H9 (cell line): ENCODE data around the gene VAMP8. TPM values are rescaled to one million over a fixed set of nuclear protein-coding genes. Genes with fewer than 3 reads are reported as not detected.
"Not testable (repeated sequence)": the region's sequence is repeated elsewhere in the genome, so short reads cannot be mapped to it uniquely, and the experiment has no call there.

ENCODE experiments used
- DNase-seq: peaks from one replicate; pipeline ENCODE4 v3.0.0-alpha.2; 2017
- H2AFZ ChIP-seq: one replicate; pipeline ENCODE4 v1.6.1; 2013; ENCODE audit warnings: mild to moderate bottlenecking, low read length, control low read depth, moderate library complexity
- H2AK5ac ChIP-seq: 2 replicates; pipeline ENCODE4 v1.6.1; 2013; ENCODE audit warnings: low read length, control low read depth, mixed read lengths; ENCODE audit not compliant: insufficient read length
- H2BK120ac ChIP-seq: one replicate; pipeline ENCODE4 v1.6.1; 2013; ENCODE audit warnings: low read depth, mild to moderate bottlenecking, low read length, control low read depth, inconsistent platforms; ENCODE audit not compliant: poor library complexity, severe bottlenecking
- H2BK12ac ChIP-seq: 2 replicates; pipeline ENCODE4 v1.6.1; 2013; ENCODE audit warnings: low read length, control low read depth, mixed read lengths, low read depth; ENCODE audit not compliant: insufficient read length
- H2BK15ac ChIP-seq: 2 replicates; pipeline ENCODE4 v1.6.1; 2013; ENCODE audit warnings: low read depth, low read length, control low read depth
- H2BK20ac ChIP-seq: one replicate; pipeline ENCODE4 v1.6.1; 2013; ENCODE audit warnings: low read depth, mild to moderate bottlenecking, low read length, control low read depth, inconsistent platforms; ENCODE audit not compliant: poor library complexity, severe bottlenecking
- H2BK5ac ChIP-seq: 2 replicates; pipeline ENCODE4 v1.6.1; 2013; ENCODE audit warnings: low read length, control low read depth, mixed read lengths; ENCODE audit not compliant: insufficient read length
- H3K14ac ChIP-seq: 2 replicates; pipeline ENCODE4 v1.6.1; 2013; ENCODE audit warnings: low read length, control low read depth; ENCODE audit not compliant: insufficient read depth
- H3K18ac ChIP-seq: 2 replicates; pipeline ENCODE4 v1.6.1; 2013; ENCODE audit warnings: low read depth, mild to moderate bottlenecking, mixed read lengths, low read length, control low read depth; ENCODE audit not compliant: insufficient read length
- H3K23ac ChIP-seq: 2 replicates; pipeline ENCODE4 v1.6.1; 2013; ENCODE audit warnings: low read length, control low read depth, mixed read lengths, low read depth; ENCODE audit not compliant: insufficient read length
- H3K23me2 ChIP-seq: 2 replicates; pipeline ENCODE4 v1.6.1; 2013; ENCODE audit warnings: low read depth, mild to moderate bottlenecking, mixed read lengths, low read length, control low read depth; ENCODE audit not compliant: insufficient read length, poor library complexity, severe bottlenecking
- H3K27ac ChIP-seq: 2 replicates; pipeline ENCODE4 v1.5.1; 2013; ENCODE audit warnings: low read length, control low read depth, mixed read lengths, low read depth; ENCODE audit not compliant: insufficient read length
- H3K27me3 ChIP-seq: 2 replicates; pipeline ENCODE4 v1.6.1; 2013; ENCODE audit warnings: low read length, control low read depth, inconsistent platforms; ENCODE audit not compliant: insufficient read depth
- H3K4ac ChIP-seq: 2 replicates; pipeline ENCODE4 v1.6.1; 2013; ENCODE audit warnings: low read depth, mild to moderate bottlenecking, control low read depth, inconsistent platforms, low read length, moderate library complexity
- H3K4me1 ChIP-seq: 2 replicates; pipeline ENCODE4 v1.6.1; 2013; ENCODE audit warnings: low read length, control low read depth, inconsistent platforms; ENCODE audit not compliant: insufficient read depth
- H3K4me2 ChIP-seq: 2 replicates; pipeline ENCODE4 v1.6.1; 2013; ENCODE audit warnings: low read length, control low read depth, mixed read lengths; ENCODE audit not compliant: insufficient read length, insufficient read depth
- H3K56ac ChIP-seq: 2 replicates; pipeline ENCODE4 v1.6.1; 2013; ENCODE audit warnings: low read depth, mild to moderate bottlenecking, mixed read lengths, low read length, control low read depth; ENCODE audit not compliant: insufficient read length
- H3K79me1 ChIP-seq: 2 replicates; pipeline ENCODE4 v1.6.1; 2013; ENCODE audit warnings: low read depth, mild to moderate bottlenecking, moderate library complexity, low read length, control low read depth, inconsistent platforms; ENCODE audit not compliant: insufficient read depth, poor library complexity, severe bottlenecking
- H3K79me2 ChIP-seq: 2 replicates; pipeline ENCODE4 v1.6.1; 2013; ENCODE audit warnings: low read length, control low read depth, inconsistent platforms; ENCODE audit not compliant: insufficient read depth
- H3K9ac ChIP-seq: 2 replicates; pipeline ENCODE4 v1.6.1; 2013; ENCODE audit warnings: low read length, control low read depth, mixed read lengths; ENCODE audit not compliant: insufficient read length; ENCODE audit errors: extremely low read depth
- H3K9me3 ChIP-seq: one replicate; pipeline ENCODE4 v1.6.1; 2013; ENCODE audit warnings: low read depth, low read length, inconsistent platforms; ENCODE audit not compliant: control insufficient read depth
- H3T11ph ChIP-seq: one replicate; pipeline ENCODE4 v1.6.1; 2013; ENCODE audit warnings: mild to moderate bottlenecking, low read length, control low read depth, inconsistent platforms
- H4K20me1 ChIP-seq: one replicate; pipeline ENCODE4 v1.6.1; 2013; ENCODE audit not compliant: control insufficient read depth, insufficient read length, insufficient read depth
- H4K5ac ChIP-seq: 2 replicates; pipeline ENCODE4 v1.6.1; 2013; ENCODE audit warnings: low read depth, mild to moderate bottlenecking, mixed read lengths, low read length, control low read depth; ENCODE audit not compliant: insufficient read length
- H4K8ac ChIP-seq: replicated peaks from 2 replicates; pipeline ENCODE4 v1.6.1; 2013; ENCODE audit warnings: low read length, control low read depth, mixed read lengths, low read depth; ENCODE audit not compliant: insufficient read length
- H4K91ac ChIP-seq: 2 replicates; pipeline ENCODE4 v1.6.1; 2013; ENCODE audit warnings: low read depth, mild to moderate bottlenecking, moderate library complexity, mixed read lengths, low read length, control low read depth; ENCODE audit not compliant: insufficient read length
- H3K27ac Mint-ChIP-seq, 3 experiments: 2 replicates in 2 of 3; 3 replicates in 1 of 3; pipeline ENCODE4 v1.8.0; 2020 to 2021; ENCODE audit warnings: mixed read lengths in 3 of 3, mild to moderate bottlenecking in 1 of 3, moderate library complexity in 1 of 3
- H3K27me3 Mint-ChIP-seq: 2 replicates; pipeline ENCODE4 v1.8.0; 2021; ENCODE audit warnings: low read depth, mild to moderate bottlenecking, moderate library complexity, mixed read lengths
- H3K36me3 Mint-ChIP-seq, 3 experiments: 2 replicates in 2 of 3; 3 replicates in 1 of 3; pipeline ENCODE4 v1.8.0; 2020 to 2021; ENCODE audit warnings: low read depth in 3 of 3, mixed read lengths in 3 of 3; ENCODE audit not compliant: insufficient read depth in 1 of 3
- H3K4me1 Mint-ChIP-seq, 2 experiments: 2 replicates each; pipeline ENCODE4 v1.8.0; 2020; ENCODE audit warnings: mixed read lengths in 2 of 2
- H3K4me3 Mint-ChIP-seq, 2 experiments: 2 replicates in 1 of 2; 3 replicates in 1 of 2; pipeline ENCODE4 v1.8.0; 2020 to 2021; ENCODE audit warnings: mild to moderate bottlenecking in 2 of 2, mixed read lengths in 2 of 2, moderate library complexity in 1 of 2
- H3K9me3 Mint-ChIP-seq, 2 experiments: 2 replicates in 1 of 2; 3 replicates in 1 of 2; pipeline ENCODE4 v1.8.0; 2020; ENCODE audit warnings: mild to moderate bottlenecking in 2 of 2, mixed read lengths in 2 of 2, moderate library complexity in 1 of 2
- WGBS: extraction: QIAGEN DNeasy Blood & Tissue Kit; methylation state at CpG from one replicate; pipeline ENCODE4 v1.1.7; 2013; ENCODE audit warnings: missing lambda C conversion rate, low lambda C conversion rate, mixed read lengths; ENCODE audit not compliant: insufficient read length; ENCODE audit errors: extremely low coverage; 5-methylcytosine and 5-hydroxymethylcytosine counted together
- total RNA-seq: library from RNA; stranded (reverse); gene quantifications from 2 replicates; pipeline ENCODE4 v1.2.1, GENCODE V29; 2021
- TF ChIP-seq, protein P1 (sequence below): fragments of 200-600 bp; sonication (generic); conservative IDR thresholded peaks from 3 replicates; pipeline ENCODE4 v1.8.0; 2021; ENCODE audit warnings: antibody characterized with exemption, mild to moderate bottlenecking

Gene VAMP8
- total RNA-seq, 1 experiment from 2014 or later: 33.4 TPM

DNA sequence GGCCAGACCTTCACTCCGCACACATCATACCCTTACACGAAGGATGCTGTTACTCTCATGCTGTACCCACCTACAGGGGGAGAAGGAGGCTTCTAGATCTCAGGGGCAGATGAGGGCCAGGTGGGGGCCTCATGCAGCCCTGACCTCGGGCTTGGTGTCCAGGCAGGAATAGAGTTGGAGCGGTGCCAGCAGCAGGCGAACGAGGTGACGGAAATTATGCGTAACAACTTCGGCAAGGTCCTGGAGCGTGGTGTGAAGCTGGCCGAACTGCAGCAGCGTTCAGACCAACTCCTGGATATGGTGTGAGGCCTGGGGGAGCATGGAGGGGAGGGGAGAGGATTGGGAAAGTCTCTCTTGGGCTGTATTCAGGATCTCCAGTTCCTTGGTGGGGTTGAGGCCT lies 14.2 kb downstream of the VAMP8 start:
- TF ChIP-seq, protein P1, sequence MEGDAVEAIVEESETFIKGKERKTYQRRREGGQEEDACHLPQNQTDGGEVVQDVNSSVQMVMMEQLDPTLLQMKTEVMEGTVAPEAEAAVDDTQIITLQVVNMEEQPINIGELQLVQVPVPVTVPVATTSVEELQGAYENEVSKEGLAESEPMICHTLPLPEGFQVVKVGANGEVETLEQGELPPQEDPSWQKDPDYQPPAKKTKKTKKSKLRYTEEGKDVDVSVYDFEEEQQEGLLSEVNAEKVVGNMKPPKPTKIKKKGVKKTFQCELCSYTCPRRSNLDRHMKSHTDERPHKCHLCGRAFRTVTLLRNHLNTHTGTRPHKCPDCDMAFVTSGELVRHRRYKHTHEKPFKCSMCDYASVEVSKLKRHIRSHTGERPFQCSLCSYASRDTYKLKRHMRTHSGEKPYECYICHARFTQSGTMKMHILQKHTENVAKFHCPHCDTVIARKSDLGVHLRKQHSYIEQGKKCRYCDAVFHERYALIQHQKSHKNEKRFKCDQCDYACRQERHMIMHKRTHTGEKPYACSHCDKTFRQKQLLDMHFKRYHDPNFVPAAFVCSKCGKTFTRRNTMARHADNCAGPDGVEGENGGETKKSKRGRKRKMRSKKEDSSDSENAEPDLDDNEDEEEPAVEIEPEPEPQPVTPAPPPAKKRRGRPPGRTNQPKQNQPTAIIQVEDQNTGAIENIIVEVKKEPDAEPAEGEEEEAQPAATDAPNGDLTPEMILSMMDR: no peak
- H3K4ac ChIP-seq: no peak overlapping the region
- no peak overlapping the region for H4K8ac ChIP-seq
- H3K23ac ChIP-seq: no peak overlapping the region
- Mint-ChIP-seq H3K27me3 (peaks cover 26% of the 10 kb centered on the region), H3K4me1 (peaks cover 13 to 15% of the 10 kb centered on the region in 2 experiments), H3K4me3 (peak overlapping the region in 1 of 2 experiments; percentile 2; a peak in 1 of 5 replicates), H3K36me3 (peaks cover 0 to 4% (median under 1%) of the 10 kb centered on the region in 3 experiments; a peak in 2 of 7 replicates), H3K27ac (no peak overlapping the region), H3K9me3 (no peaks in the 10 kb centered on the region)
- H3K56ac ChIP-seq: no peak overlapping the region
- no peaks in the 10 kb centered on the region for H4K20me1 ChIP-seq
- H3K27me3 ChIP-seq: no peaks in the 10 kb centered on the region
- H3K79me2 ChIP-seq: no peaks in the 10 kb centered on the region
- peaks cover 9% of the 10 kb centered on the region for H3K23me2 ChIP-seq
- no peak for DNase-seq
- no peak overlapping the region for H3K27ac ChIP-seq
- no peak overlapping the region for H4K91ac ChIP-seq
- H3K9me3 ChIP-seq: no peaks in the 10 kb centered on the region
- H3K79me1 ChIP-seq: no peaks in the 10 kb centered on the region
- no peak overlapping the region for H3K18ac ChIP-seq
- no peak overlapping the region for H2BK120ac ChIP-seq
- no peak overlapping the region for H2BK20ac ChIP-seq
- no peak overlapping the region for H2BK12ac ChIP-seq
- H2AK5ac ChIP-seq: no peak overlapping the region
- H2AFZ ChIP-seq: no peak overlapping the region
- no peak overlapping the region for H3K14ac ChIP-seq
- H4K5ac ChIP-seq: no peak overlapping the region
- H2BK5ac ChIP-seq: no peak overlapping the region
- no peak overlapping the region for H3K9ac ChIP-seq
- no CpG with 5 or more reads among the region's 12 CpGs for WGBS
- H3K4me1 ChIP-seq: no peaks in the 10 kb centered on the region
- H3T11ph ChIP-seq: no peak overlapping the region
- H2BK15ac ChIP-seq: no peak overlapping the region
- H3K4me2 ChIP-seq: no peak overlapping the region

DNA sequence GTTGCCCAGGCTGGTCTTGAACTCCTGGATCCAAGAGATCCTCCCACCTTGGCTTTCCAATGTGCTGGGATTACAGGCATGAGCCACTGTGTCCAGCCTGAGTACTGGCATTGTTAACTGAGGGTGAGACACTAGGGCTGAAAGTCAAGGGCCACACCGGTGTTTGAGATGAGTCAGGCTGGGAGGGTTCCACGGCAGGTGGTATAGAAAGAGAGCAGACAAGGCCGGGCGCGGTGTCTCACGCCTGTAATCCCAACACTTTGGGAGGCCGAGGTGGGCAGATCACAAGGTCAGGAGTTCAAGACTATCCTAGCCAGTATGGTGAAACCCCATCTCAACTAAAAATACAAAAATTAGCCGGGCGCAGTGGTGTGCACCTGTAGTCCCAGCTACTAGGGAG lies 14.9 kb downstream of the VAMP8 start:
- H3K14ac ChIP-seq, H3K27me3 ChIP-seq, H3K23ac ChIP-seq, H4K8ac ChIP-seq, H3K79me1 ChIP-seq, H2AK5ac ChIP-seq, H4K91ac ChIP-seq, H2BK15ac ChIP-seq, H3K27ac Mint-ChIP-seq, H3K9ac ChIP-seq, H3K36me3 Mint-ChIP-seq, H4K5ac ChIP-seq, H2AFZ ChIP-seq, H3K9me3 Mint-ChIP-seq, H3K27ac ChIP-seq, H2BK5ac ChIP-seq, H4K20me1 ChIP-seq, H3T11ph ChIP-seq, H3K4me2 ChIP-seq, H3K56ac ChIP-seq, H3K4ac ChIP-seq, H3K23me2 ChIP-seq, H2BK20ac ChIP-seq, H2BK12ac ChIP-seq, H2BK120ac ChIP-seq, H3K79me2 ChIP-seq, H3K4me3 Mint-ChIP-seq, H3K18ac ChIP-seq, DNase-seq, H3K9me3 ChIP-seq, H3K4me1 ChIP-seq: not testable (repeated sequence)
- H3K4me1 Mint-ChIP-seq: peaks cover 17 to 18% of the 10 kb centered on the region in 2 experiments
- H3K27me3 Mint-ChIP-seq: peaks cover 26% of the 10 kb centered on the region
- no CpG with 5 or more reads among the region's 9 CpGs for WGBS
